K562 (cell line): ENCODE data around the gene PMPCB. TPM values are rescaled to one million over a fixed set of nuclear protein-coding genes. Genes with fewer than 3 reads are reported as not detected.

Source experiments
- BRD9 ChIP-seq: fragments of 450-650 bp; IDR thresholded peaks from 2 replicates; pipeline ENCODE4 v1.6.1; 2018; ENCODE audit warnings: low read depth; ENCODE audit not compliant: partially characterized antibody
- EP400 ChIP-seq: fragments of 450-650 bp; IDR thresholded peaks from 2 replicates; pipeline ENCODE4 v1.6.1; 2017; ENCODE audit warnings: antibody characterized with exemption, mild to moderate bottlenecking, moderate library complexity
- ETV5 ChIP-seq: sonication (generic); formaldehyde crosslinking; IDR thresholded peaks from 2 replicates; pipeline ENCODE4 v1.4.0; 2020; ENCODE audit warnings: low read depth, mild to moderate bottlenecking, missing genetic modification reagents
- EZH2 ChIP-seq: IDR thresholded peaks from 2 replicates; pipeline ENCODE4 v1.6.1; 2012; ENCODE audit warnings: low read depth, mild to moderate bottlenecking, inconsistent platforms, low read length, borderline replicate concordance
- FOXJ3 ChIP-seq: sonication (generic); formaldehyde crosslinking; IDR thresholded peaks from 2 replicates; pipeline ENCODE4 v1.4.0; 2020; ENCODE audit warnings: mild to moderate bottlenecking, missing genetic modification reagents
- HCFC1 ChIP-seq: IDR thresholded peaks from 2 replicates; pipeline ENCODE4 v1.6.1; 2012; ENCODE audit warnings: low read depth, low read length, improper control_type of control experiment
- HMG20A ChIP-seq: fragments of 450-650 bp; formaldehyde crosslinking; conservative IDR thresholded peaks from 2 replicates; pipeline ENCODE4 v1.4.0; 2020; ENCODE audit warnings: mild to moderate bottlenecking, mixed read lengths
- NR1H2 ChIP-seq: sonication (generic); formaldehyde crosslinking; IDR thresholded peaks from 2 replicates; pipeline ENCODE4 v1.4.0; 2020; ENCODE audit warnings: mild to moderate bottlenecking, missing genetic modification reagents
- PCBP2 ChIP-seq: fragments of 200-400 bp; formaldehyde crosslinking; IDR thresholded peaks from 2 replicates; pipeline ENCODE4 v1.6.1; 2018; ENCODE audit warnings: low read length, low read depth, mild to moderate bottlenecking, moderate library complexity; ENCODE audit not compliant: poor library complexity, severe bottlenecking
- RAD51 ChIP-seq: fragments of 450-650 bp; IDR thresholded peaks from 2 replicates; pipeline ENCODE4 v1.7.1; 2016; ENCODE audit warnings: low read depth, mild to moderate bottlenecking, borderline replicate concordance
- SP1 ChIP-seq: sonication (generic); formaldehyde crosslinking; IDR thresholded peaks from 2 replicates; pipeline ENCODE4 v1.8.1; 2022; ENCODE audit warnings: mild to moderate bottlenecking, missing genetic modification reagents
- SRF ChIP-seq, 2 experiments: fragments of 250-450, 450-650 bp in 1 of 2; sonication (Bioruptor Pico) in 1 of 2; sonication (generic) in 1 of 2; formaldehyde crosslinking; IDR thresholded peaks; 2 replicates each; pipeline versions ENCODE4 v1.5.0 to v1.5.1; 2020 to 2022; ENCODE audit warnings: mild to moderate bottlenecking in 1 of 2, missing genetic modification reagents in 1 of 2
- ZNF212 ChIP-seq: fragments of 450-650 bp; formaldehyde crosslinking; IDR thresholded peaks from 2 replicates; pipeline ENCODE4 v1.4.0; 2020; ENCODE audit warnings: mild to moderate bottlenecking
- ZNF384 ChIP-seq: IDR thresholded peaks from 2 replicates; pipeline ENCODE4 v1.6.1; 2012; ENCODE audit warnings: low read depth, low read length, improper control_type of control experiment
- ZNF41 ChIP-seq: fragments of 250-450 bp; sonication (Bioruptor Pico); conservative IDR thresholded peaks from 2 replicates; pipeline ENCODE4 v1.4.0; 2020; ENCODE audit warnings: mild to moderate bottlenecking
- polyA plus RNA-seq, 8 experiments: library from polyadenylated mRNA; depleted of rRNA in 4 of 8; stranded (reverse) in 5 of 8; unstranded in 3 of 8; fragments of >200 nt; fragmentation: Nextera tagmentation in 2 of 8; fragmentation: Illumina TruSeq in 1 of 8; extraction: Ambion mirVana in 2 of 8; extraction: Trizol in 1 of 8; gene quantifications; 2 replicates each; pipeline versions ENCODE4 v1.2.1 to v1.2.3, GENCODE V29; 2011 to 2014; ENCODE audit warnings: inconsistent platforms in 1 of 8, missing spikeins in 1 of 8
- total RNA-seq, 7 experiments: library from RNA; depleted of rRNA in 6 of 7; stranded (reverse); fragments of >200 nt in 6 of 7; fragmentation: Illumina TruSeq in 2 of 7; extraction: Trizol in 2 of 7; gene quantifications; 2 replicates each; pipeline versions ENCODE4 v1.2.1 to v1.2.3, GENCODE V29; 2011 to 2021; ENCODE audit warnings: low replicate concordance in 1 of 7
- TF ChIP-seq, protein P1 (sequence below), 3 experiments: fragments of 200-800 bp in 1 of 3; fragments of 250-450 bp in 1 of 3; fragments of 450-650 bp in 1 of 3; sonication (Bioruptor Pico) in 1 of 3; sonication (Bioruptor generic) in 1 of 3; formaldehyde crosslinking in 1 of 3; IDR thresholded peaks; 2 replicates each; pipeline versions ENCODE4 v1.6.1 to v1.8.0; 2016 to 2022; ENCODE audit warnings: mild to moderate bottlenecking in 2 of 3, missing genetic modification characterization in 2 of 3, missing compliant biosample characterization in 1 of 3, moderate library complexity in 1 of 3
- TF ChIP-seq, protein P2 (sequence below): fragments of 250-450 bp; sonication (Bioruptor Pico); IDR thresholded peaks from 2 replicates; pipeline ENCODE4 v1.5.0; 2022; ENCODE audit warnings: mild to moderate bottlenecking
- TF ChIP-seq, protein P3 (sequence below): fragments of 450-650 bp; IDR thresholded peaks from 2 replicates; pipeline ENCODE4 v1.7.1; 2018; ENCODE audit warnings: mild to moderate bottlenecking, low read depth; ENCODE audit not compliant: partially characterized antibody

The PMPCB gene
- total and polyA plus RNA-seq, 9 of the 15 experiments (the other 6 are each of a cell fraction or from before 2014, with no cell fraction given): 61.2 to 209 (median 105) TPM

DNA sequence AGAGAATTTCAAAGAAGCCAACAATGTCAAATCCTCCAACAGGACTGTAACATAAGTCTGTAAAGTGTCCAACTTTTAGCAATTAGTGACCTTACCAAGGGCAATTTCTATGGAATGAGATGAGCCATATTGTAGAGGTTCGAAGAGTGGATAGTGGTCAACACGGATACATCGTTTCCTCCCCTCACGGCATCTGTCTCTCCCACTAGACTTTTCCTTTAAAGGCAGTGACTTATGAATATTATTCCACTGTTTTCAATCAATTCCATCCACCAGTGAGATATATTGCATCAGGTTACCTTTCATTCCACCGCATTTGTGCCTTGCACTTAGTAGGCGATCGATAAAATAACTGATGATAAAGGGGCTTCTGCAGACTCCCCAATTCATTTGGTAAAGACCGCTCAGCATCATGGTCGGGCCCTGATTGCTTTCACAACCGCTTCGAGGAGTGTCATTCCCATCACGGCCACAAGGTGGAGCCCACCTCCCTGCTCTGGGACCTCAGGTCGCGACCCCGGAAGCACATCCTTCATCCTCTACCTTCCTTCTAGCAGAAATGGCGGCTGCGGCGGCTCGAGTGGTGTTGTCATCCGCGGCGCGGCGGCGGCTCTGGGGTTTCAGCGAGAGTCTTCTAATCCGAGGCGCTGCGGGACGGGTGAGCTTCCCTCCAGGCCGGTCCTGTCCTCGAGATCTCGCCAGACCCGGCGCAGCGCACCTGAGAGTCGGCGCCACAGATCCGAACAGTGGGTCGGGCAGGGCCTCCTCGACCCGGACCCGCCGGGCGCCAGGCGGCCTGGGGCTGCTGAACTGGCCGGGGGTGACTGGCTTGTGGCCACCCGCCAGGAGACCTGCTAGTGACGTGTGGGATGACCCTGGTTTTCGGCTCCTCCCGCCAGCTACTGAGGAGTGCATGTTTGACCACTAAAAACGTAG lies at the start of gene PMPCB (continued):
- TF ChIP-seq, protein P1, sequence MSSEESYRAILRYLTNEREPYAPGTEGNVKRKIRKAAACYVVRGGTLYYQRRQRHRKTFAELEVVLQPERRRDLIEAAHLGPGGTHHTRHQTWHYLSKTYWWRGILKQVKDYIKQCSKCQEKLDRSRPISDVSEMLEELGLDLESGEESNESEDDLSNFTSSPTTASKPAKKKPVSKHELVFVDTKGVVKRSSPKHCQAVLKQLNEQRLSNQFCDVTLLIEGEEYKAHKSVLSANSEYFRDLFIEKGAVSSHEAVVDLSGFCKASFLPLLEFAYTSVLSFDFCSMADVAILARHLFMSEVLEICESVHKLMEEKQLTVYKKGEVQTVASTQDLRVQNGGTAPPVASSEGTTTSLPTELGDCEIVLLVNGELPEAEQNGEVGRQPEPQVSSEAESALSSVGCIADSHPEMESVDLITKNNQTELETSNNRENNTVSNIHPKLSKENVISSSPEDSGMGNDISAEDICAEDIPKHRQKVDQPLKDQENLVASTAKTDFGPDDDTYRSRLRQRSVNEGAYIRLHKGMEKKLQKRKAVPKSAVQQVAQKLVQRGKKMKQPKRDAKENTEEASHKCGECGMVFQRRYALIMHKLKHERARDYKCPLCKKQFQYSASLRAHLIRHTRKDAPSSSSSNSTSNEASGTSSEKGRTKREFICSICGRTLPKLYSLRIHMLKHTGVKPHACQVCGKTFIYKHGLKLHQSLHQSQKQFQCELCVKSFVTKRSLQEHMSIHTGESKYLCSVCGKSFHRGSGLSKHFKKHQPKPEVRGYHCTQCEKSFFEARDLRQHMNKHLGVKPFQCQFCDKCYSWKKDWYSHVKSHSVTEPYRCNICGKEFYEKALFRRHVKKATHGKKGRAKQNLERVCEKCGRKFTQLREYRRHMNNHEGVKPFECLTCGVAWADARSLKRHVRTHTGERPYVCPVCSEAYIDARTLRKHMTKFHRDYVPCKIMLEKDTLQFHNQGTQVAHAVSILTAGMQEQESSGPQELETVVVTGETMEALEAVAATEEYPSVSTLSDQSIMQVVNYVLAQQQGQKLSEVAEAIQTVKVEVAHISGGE (CRISPR knock-in tag; IDR thresholded peaks at IDR 0.05): peak in 1 of 3 experiments; percentile 84; a peak in 2 of 6 replicates
- TF ChIP-seq FOXJ3 (CRISPR knock-in tag) (no peak), SP1 (CRISPR knock-in tag) (peak; percentile 73), EZH2 (no peak), EP400 (peak; percentile 94), SRF (CRISPR knock-in tag; IDR thresholded peaks at IDR 0.05) (peak in 1 of 2 experiments; percentile 26; a peak in 1 of 4 replicates), ETV5 (CRISPR knock-in tag) (peak; percentile 83; the same call in 1 of the 2 replicates), ZNF41 (CRISPR knock-in tag) (no peak), BRD9 (peak; percentile 58), RAD51 (no peak), NR1H2 (CRISPR knock-in tag) (0 out of 2 replicates have a peak, but pooled peaks have one; percentile 61), ZNF212 (CRISPR knock-in tag) (no peak), HCFC1 (peak; percentile 78), PCBP2 (no peak), ZNF384 (no peak; the same call in 1 of the 2 replicates), HMG20A (CRISPR knock-in tag) (no peak)
- TF ChIP-seq, protein P2, sequence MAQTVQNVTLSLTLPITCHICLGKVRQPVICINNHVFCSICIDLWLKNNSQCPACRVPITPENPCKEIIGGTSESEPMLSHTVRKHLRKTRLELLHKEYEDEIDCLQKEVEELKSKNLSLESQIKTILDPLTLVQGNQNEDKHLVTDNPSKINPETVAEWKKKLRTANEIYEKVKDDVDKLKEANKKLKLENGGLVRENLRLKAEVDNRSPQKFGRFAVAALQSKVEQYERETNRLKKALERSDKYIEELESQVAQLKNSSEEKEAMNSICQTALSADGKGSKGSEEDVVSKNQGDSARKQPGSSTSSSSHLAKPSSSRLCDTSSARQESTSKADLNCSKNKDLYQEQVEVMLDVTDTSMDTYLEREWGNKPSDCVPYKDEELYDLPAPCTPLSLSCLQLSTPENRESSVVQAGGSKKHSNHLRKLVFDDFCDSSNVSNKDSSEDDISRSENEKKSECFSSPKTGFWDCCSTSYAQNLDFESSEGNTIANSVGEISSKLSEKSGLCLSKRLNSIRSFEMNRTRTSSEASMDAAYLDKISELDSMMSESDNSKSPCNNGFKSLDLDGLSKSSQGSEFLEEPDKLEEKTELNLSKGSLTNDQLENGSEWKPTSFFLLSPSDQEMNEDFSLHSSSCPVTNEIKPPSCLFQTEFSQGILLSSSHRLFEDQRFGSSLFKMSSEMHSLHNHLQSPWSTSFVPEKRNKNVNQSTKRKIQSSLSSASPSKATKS (CRISPR knock-in tag): no peak
- TF ChIP-seq, protein P3, sequence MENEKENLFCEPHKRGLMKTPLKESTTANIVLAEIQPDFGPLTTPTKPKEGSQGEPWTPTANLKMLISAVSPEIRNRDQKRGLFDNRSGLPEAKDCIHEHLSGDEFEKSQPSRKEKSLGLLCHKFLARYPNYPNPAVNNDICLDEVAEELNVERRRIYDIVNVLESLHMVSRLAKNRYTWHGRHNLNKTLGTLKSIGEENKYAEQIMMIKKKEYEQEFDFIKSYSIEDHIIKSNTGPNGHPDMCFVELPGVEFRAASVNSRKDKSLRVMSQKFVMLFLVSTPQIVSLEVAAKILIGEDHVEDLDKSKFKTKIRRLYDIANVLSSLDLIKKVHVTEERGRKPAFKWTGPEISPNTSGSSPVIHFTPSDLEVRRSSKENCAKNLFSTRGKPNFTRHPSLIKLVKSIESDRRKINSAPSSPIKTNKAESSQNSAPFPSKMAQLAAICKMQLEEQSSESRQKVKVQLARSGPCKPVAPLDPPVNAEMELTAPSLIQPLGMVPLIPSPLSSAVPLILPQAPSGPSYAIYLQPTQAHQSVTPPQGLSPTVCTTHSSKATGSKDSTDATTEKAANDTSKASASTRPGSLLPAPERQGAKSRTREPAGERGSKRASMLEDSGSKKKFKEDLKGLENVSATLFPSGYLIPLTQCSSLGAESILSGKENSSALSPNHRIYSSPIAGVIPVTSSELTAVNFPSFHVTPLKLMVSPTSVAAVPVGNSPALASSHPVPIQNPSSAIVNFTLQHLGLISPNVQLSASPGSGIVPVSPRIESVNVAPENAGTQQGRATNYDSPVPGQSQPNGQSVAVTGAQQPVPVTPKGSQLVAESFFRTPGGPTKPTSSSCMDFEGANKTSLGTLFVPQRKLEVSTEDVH: peak; percentile 67
